Activated naive CD8-positive, alpha-beta T cell treated with anti-CD3 and anti-CD28 coated beads, Interleukin-2, amount 50 U/mL, for 24 hours (primary cell): ENCODE data around the gene SBK3.
"Not testable (repeated sequence)": the region's sequence is repeated elsewhere in the genome, so short reads cannot be mapped to it uniquely, and the experiment has no call there.

Source experiments
- ATAC-seq: fragments of 150-1000 bp; cut with Tn5 transposase; one replicate; pipeline ENCODE4 v1.10.0; 2021
- DNase-seq: peaks from one replicate; pipeline ENCODE4 v3.0.0; 2021
- H3K27ac Mint-ChIP-seq: one replicate; pipeline ENCODE4 v1.8.0; 2021; ENCODE audit warnings: mild to moderate bottlenecking, mixed read lengths
- H3K27me3 Mint-ChIP-seq: one replicate; pipeline ENCODE4 v1.8.0; 2021; ENCODE audit warnings: mixed read lengths
- H3K36me3 Mint-ChIP-seq: one replicate; pipeline ENCODE4 v1.8.0; 2021; ENCODE audit warnings: low read depth, mixed read lengths
- H3K4me1 Mint-ChIP-seq: one replicate; pipeline ENCODE4 v1.8.0; 2021; ENCODE audit warnings: mixed read lengths
- H3K4me3 Mint-ChIP-seq: one replicate; pipeline ENCODE4 v1.8.0; 2021; ENCODE audit warnings: mild to moderate bottlenecking, moderate library complexity, mixed read lengths
- H3K9me3 Mint-ChIP-seq: one replicate; pipeline ENCODE4 v1.8.0; 2021; ENCODE audit warnings: mixed read lengths

Gene SBK3

DNA sequence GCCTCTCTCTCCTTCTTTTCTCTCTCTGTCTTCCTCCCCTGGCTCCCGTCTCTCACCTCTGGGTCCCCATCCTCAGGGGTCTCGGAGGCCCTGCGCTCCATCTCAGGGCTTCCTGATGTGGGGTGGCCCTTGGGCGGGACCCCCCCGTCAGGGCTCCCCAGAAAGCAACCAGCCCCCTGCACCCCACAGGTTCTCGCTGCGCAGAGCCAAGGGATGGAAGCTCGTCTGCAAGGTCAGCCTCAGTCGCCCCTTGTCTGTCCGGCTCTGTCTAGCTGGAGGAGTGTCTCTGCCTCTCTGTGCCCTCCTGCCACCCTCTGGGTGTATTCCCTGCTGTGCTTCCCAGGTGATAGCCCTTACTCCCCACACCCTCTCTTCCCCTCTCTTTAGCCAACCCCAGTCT, at the start of gene SBK3:
Gene SBK3 (minus strand): TSS at position 101 of the 400 bp plus-strand sequence. CDS start 0 bp downstream, at position 101.
- Mint-ChIP-seq H3K27ac (no peak within 1 kb of the TSS), H3K36me3 (no peaks in the 10 kb centered on the region), H3K27me3 (peaks cover 18% of the 10 kb centered on the region), H3K9me3 (no peaks in the 10 kb centered on the region), H3K4me1 (peaks cover 3% of the 10 kb centered on the region), H3K4me3 (no peak within 1 kb of the TSS)
- no peak for DNase-seq
- no peak for ATAC-seq

- H3K36me3 Mint-ChIP-seq: peaks cover 34% of the 10 kb centered on the region
- H3K4me3 Mint-ChIP-seq: no peak overlapping the region
- no peak for DNase-seq
- H3K9me3 Mint-ChIP-seq: no peaks in the 10 kb centered on the region
- peaks cover 7% of the 10 kb centered on the region for H3K4me1 Mint-ChIP-seq
- ATAC-seq: no peak
- H3K27ac Mint-ChIP-seq: no peak overlapping the region
- H3K27me3 Mint-ChIP-seq: no peaks in the 10 kb centered on the region
Observed at GRCh38 chr19:55593096-55593772, 47.9 kb upstream of the SBK3 start.

DNA sequence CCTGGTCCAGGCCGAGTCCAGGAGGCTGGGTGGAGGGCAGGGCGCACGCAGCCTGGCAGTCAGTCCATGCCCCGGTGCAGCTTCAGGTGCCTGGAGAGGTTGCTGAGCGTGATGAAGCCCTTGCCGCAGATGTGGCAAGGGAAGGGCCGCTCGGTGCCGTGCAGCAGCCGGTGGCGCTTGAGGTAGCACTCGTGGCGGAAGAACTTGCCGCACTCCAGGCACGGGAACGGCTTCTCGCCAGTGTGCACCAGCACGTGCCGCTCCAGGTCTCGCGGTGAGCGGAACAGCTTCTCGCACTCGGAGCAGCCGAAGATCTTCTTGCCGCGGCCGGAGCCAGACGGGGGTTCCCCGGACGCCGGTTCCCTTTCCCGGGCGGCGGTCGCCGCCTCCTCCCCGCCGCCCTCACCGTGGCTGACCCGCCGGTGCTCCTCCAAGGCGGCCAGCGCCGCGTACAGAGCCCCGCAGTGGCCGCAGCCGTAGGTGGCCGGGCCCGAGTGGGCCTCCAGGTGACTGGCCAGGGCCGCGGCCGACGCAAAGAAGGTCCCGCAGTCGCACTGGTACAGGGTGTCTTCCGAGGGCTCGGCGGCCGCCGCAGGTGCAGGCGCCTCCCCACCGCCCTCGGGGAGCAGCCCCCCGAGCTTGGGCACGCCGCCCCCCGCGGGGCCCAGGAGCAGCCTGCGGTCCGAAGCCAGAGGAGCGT, 47.2 kb upstream of the SBK3 start:
- H3K4me3 Mint-ChIP-seq: no peak overlapping the region
- H3K27ac Mint-ChIP-seq: no peak overlapping the region
- H3K4me1 Mint-ChIP-seq: peaks cover 8% of the 10 kb centered on the region
- DNase-seq (no peak), ATAC-seq (peak; percentile 42)
- H3K27me3 Mint-ChIP-seq: no peaks in the 10 kb centered on the region
- H3K36me3 Mint-ChIP-seq: peaks cover 32% of the 10 kb centered on the region
- H3K9me3 Mint-ChIP-seq: no peaks in the 10 kb centered on the region

DNA sequence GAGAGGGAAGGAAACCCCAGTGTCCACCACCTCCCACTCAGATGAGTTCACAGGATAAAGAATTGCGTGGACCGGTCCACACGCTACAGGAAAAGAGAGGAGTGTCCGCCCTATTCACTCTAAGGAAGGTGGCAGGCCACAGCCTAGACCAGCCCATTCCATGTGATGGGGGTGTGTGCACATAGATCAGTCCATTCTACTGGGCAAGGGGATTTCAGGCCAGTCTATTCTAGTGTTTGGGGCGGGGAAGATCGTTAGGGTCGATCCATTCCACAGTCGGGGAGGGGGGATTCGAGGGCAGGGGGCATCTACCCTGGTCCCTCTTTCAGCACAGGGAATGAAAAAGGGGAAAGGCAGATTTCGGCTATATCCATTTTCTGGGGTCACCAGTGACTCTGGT, 46.2 kb upstream of the SBK3 start:
- ATAC-seq (no peak), DNase-seq (no peak)
- Mint-ChIP-seq H3K27me3 (no peaks in the 10 kb centered on the region), H3K9me3 (no peaks in the 10 kb centered on the region), H3K4me1 (peaks cover 17% of the 10 kb centered on the region), H3K27ac (no peak overlapping the region), H3K36me3 (peaks cover 27% of the 10 kb centered on the region), H3K4me3 (no peak overlapping the region)

DNA sequence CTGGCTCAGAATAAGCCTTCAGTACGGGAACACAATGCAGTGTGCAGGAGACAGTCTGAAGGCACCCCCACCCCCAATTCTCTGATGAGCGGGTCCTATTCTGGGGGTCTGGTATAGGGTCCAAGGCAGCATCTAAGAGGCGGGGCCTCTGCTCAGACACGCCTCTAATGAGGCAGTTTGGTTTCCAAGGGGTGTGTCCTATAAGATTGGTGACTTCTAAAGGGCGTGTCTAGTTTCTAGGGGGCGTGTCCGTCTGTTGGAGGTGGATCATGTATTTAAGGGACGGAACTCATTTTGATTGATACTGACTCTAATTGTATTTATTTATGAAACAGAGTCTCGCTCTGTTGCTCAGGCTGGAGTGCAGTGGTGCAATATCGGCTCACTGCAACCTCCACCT, 45.3 kb upstream of the SBK3 start:
- H3K36me3 Mint-ChIP-seq: peaks cover 19% of the 10 kb centered on the region
- H3K4me3 Mint-ChIP-seq: no peak overlapping the region
- DNase-seq (no peak), ATAC-seq (no peak)
- H3K9me3 Mint-ChIP-seq: no peaks in the 10 kb centered on the region
- H3K4me1 Mint-ChIP-seq: peaks cover 26% of the 10 kb centered on the region
- peaks cover 2% of the 10 kb centered on the region for H3K27me3 Mint-ChIP-seq
- H3K27ac Mint-ChIP-seq: no peak overlapping the region

GRCh38 chr19:55590109-55590508, 44.8 kb upstream of the SBK3 start:
- peaks cover 30% of the 10 kb centered on the region for H3K4me1 Mint-ChIP-seq
- no peak overlapping the region for H3K27ac Mint-ChIP-seq
- peaks cover 2% of the 10 kb centered on the region for H3K27me3 Mint-ChIP-seq
- H3K36me3 Mint-ChIP-seq: peaks cover 13% of the 10 kb centered on the region
- no peak overlapping the region for H3K4me3 Mint-ChIP-seq
- ATAC-seq (no peak), DNase-seq (no peak)
- no peaks in the 10 kb centered on the region for H3K9me3 Mint-ChIP-seq

GRCh38 chr19:55588738-55589137, 43.4 kb upstream of the SBK3 start:
- no peak overlapping the region for H3K4me3 Mint-ChIP-seq
- H3K27ac Mint-ChIP-seq: no peak overlapping the region
- no peaks in the 10 kb centered on the region for H3K9me3 Mint-ChIP-seq
- peaks cover 2% of the 10 kb centered on the region for H3K27me3 Mint-ChIP-seq
- peaks cover 30% of the 10 kb centered on the region for H3K4me1 Mint-ChIP-seq
- H3K36me3 Mint-ChIP-seq: peaks cover 9% of the 10 kb centered on the region
- ATAC-seq: no peak
- DNase-seq: no peak

DNA sequence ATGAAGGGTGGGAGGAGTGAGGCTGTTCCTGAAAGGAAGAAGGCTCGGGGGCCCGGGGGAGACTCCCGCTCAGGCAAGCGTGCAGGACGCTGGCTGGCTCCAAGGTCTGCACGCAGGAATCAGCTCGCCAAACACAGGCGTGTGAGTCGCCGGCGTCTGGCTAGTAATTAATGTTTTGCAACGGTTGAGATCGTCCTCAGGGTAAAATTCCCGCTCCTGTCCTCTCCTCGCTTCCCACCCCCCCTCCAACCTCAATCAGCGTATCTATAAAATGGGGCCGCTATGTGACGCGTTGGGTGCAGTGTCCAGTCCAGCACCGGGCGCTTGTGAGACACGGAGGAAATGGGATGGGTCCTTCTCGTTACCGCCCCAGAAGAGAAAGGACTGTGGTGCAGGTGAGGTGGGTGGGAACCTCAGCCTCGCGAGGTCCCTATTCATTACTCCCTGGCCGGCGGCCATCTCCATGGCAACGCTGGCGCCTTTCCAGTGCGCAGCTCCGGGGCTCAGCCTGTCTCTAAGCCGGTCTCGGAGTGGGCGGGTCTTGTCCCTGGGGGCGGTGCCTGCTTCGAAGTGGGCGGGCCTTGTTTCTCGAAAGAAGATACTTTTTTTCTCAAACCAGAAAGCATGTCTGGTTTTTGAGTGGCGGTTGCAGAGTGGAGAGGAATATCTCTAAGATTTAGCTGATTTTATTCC, 41.8 kb upstream of the SBK3 start:
- DNase-seq (peak; percentile 95), ATAC-seq (peak; percentile 97)
- H3K27ac Mint-ChIP-seq: no peak overlapping the region
- H3K9me3 Mint-ChIP-seq: no peaks in the 10 kb centered on the region
- H3K4me1 Mint-ChIP-seq: peaks cover 31% of the 10 kb centered on the region
- H3K27me3 Mint-ChIP-seq: peaks cover 2% of the 10 kb centered on the region
- peaks cover 6% of the 10 kb centered on the region for H3K36me3 Mint-ChIP-seq
- H3K4me3 Mint-ChIP-seq: peak overlapping the region; percentile 77

DNA sequence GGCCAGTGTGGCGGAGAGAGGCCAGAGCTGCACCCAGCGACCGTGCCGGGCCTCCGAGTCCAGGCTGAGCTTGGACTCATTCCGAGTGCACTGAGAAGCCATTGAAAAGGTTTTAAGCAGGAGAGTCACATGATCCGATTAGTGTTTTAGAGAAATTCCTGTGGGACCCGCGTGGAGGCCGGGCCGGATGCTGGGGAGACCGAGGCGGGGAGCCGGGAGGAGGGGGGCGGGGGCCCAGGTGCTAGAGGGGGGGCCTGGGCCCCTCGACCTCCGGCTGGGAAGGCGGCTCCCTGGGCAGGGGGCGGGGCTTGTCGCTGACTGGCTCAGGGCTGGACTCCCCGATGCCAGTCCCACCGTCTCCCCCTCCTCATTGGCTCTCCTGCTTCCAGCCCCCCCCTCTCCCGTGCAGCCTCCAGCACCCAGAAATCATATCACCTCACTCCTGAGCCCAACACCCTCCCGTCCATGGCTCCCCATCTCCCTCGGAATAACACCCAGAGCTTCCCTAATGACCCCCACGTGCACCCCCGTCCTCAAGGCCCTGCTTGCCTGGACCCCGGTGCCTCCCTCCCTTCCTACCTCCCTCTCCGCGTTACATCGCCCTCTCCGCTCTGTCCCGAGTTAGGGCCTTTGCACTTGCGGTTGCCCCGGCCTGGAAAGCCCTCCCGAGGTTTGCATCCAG, 40.5 kb upstream of the SBK3 start:
- peak overlapping the region; percentile 61 for H3K4me3 Mint-ChIP-seq
- ATAC-seq (peak; percentile 27), DNase-seq (peak; percentile 67)
- H3K27me3 Mint-ChIP-seq: peaks cover 2% of the 10 kb centered on the region
- no peaks in the 10 kb centered on the region for H3K9me3 Mint-ChIP-seq
- no peak overlapping the region for H3K27ac Mint-ChIP-seq
- no peaks in the 10 kb centered on the region for H3K36me3 Mint-ChIP-seq
- peaks cover 41% of the 10 kb centered on the region for H3K4me1 Mint-ChIP-seq

DNA sequence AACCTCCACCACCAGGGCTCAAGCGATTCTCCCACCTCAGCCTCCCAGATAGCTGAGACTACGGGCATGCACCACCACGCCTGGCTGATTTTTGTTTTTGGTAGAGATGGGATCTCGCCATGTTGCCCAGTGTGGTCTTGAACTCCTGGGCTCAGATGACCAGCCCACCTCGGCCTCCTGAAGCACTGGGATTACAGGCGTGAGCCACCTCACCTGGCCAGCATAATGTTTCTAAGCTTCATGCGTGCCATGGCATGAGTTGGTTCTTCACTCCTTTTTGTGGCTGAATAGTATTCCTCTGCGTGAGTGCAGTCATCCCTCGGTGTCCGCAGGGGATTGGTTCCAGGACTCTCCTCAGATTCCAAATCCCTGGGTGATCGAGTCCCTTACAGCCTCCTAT, 39.5 kb upstream of the SBK3 start:
- H3K9me3 Mint-ChIP-seq: no peaks in the 10 kb centered on the region
- peaks cover under 1% of the 10 kb centered on the region for H3K36me3 Mint-ChIP-seq
- no peak for DNase-seq
- ATAC-seq: no peak
- H3K27ac Mint-ChIP-seq: no peak overlapping the region
- H3K27me3 Mint-ChIP-seq: peaks cover 2% of the 10 kb centered on the region
- no peak overlapping the region for H3K4me3 Mint-ChIP-seq
- peaks cover 42% of the 10 kb centered on the region for H3K4me1 Mint-ChIP-seq

DNA sequence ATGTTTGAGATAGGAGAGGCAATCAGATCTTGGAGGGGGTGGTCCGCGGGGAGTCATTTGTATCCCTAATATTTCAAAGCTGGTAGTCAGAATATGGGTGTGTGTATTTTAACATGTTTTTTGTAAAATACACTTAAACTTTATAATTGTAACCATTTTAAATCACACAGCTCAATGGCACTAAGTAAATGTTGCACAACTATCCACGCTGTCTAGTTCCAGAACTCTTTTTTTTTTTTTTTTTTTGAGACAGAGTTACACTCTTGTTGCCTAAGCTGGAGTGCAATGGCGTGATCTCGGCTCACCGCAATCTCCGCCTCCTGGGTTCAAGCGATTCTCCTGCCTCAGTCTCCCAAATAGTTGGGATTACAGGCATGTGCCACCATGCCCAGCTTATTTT, 38.6 kb upstream of the SBK3 start:
- H3K36me3 Mint-ChIP-seq, H3K9me3 Mint-ChIP-seq, DNase-seq, H3K27me3 Mint-ChIP-seq, ATAC-seq, H3K4me3 Mint-ChIP-seq, H3K27ac Mint-ChIP-seq: not testable (repeated sequence)
- peaks cover 45% of the 10 kb centered on the region for H3K4me1 Mint-ChIP-seq

DNA sequence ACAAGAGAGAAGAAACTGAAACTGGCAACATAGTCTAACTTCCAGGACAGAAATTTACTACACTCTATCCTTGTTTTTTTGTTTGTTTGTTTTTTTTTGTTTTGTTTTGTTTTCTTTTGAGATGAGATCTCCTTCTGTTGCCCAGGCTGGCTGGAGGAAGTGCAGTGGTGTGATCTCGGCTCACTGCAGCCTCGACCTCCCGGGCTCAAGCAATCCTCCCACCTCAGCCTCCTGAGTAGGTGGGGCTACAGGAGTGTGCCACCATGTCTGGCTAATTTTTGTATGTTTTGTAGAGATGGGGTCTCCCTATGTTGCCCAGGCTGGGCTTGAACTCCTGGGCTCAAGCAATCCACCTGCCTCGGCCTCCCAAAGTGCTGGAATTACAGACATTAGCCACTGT, 36.9 kb upstream of the SBK3 start:
- H3K4me1 Mint-ChIP-seq: peaks cover 36% of the 10 kb centered on the region
- H3K9me3 Mint-ChIP-seq, H3K4me3 Mint-ChIP-seq: not testable (repeated sequence)

DNA sequence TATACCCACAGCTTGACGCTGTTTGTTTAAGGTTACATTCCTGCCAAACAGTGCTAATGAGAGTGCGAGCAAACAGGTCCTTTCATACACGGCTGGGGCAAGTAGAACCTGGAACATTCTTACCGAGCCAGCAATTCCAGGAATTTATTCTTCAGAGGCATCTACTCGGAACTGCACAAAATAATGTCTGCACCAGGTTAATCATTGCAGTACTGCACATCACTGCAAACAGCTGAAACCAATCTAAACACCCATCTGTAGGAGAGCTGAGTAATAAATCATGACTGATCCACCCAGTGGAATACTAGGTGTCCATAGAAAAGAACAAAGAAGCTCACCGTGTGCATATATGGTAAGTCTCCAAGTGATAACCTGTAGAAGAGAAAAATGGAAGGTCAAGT, 36.5 kb upstream of the SBK3 start:
- H3K9me3 Mint-ChIP-seq: no peaks in the 10 kb centered on the region
- no peak overlapping the region for H3K27ac Mint-ChIP-seq
- no peak overlapping the region for H3K4me3 Mint-ChIP-seq
- peaks cover 12% of the 10 kb centered on the region for H3K36me3 Mint-ChIP-seq
- no peak for ATAC-seq
- H3K4me1 Mint-ChIP-seq: peaks cover 32% of the 10 kb centered on the region
- DNase-seq: no peak
- H3K27me3 Mint-ChIP-seq: peaks cover 2% of the 10 kb centered on the region

More for the DNA sequence above, 36.9 kb upstream of the SBK3 start:
- not testable (repeated sequence) for H3K36me3 Mint-ChIP-seq, H3K27me3 Mint-ChIP-seq, ATAC-seq, H3K27ac Mint-ChIP-seq, DNase-seq

- peaks cover 2% of the 10 kb centered on the region for H3K27me3 Mint-ChIP-seq
- H3K27ac Mint-ChIP-seq: peak overlapping the region; percentile 9
- no peak for ATAC-seq
- DNase-seq: peak; percentile 30
- no peaks in the 10 kb centered on the region for H3K9me3 Mint-ChIP-seq
- H3K36me3 Mint-ChIP-seq: peaks cover 15% of the 10 kb centered on the region
- peak overlapping the region; percentile 92 for H3K4me3 Mint-ChIP-seq
- peaks cover 26% of the 10 kb centered on the region for H3K4me1 Mint-ChIP-seq
Observed at GRCh38 chr19:55581145-55581822, 35.9 kb upstream of the SBK3 start.
